Activated CD4-positive, alpha-beta memory T cell treated with anti-CD3 and anti-CD28 coated beads for 36 hours (primary cell): ENCODE data around the gene TYMS. TPM values are rescaled to one million over a fixed set of nuclear protein-coding genes. Genes with fewer than 3 reads are reported as not detected.

ENCODE experiments used
- CTCF ChIA-PET: fragments of 350-600 bp; sonication (Branson Sonifier 250); formaldehyde crosslinking; loops from one replicate; lab custom pipeline; 2021; ENCODE audit warnings: antibody characterized with exemption, inconsistent platforms; lab: Charles Lee
- POLR2A ChIA-PET: fragments of 350-600 bp; sonication (Branson Sonifier 250); formaldehyde crosslinking; loops from one replicate; lab custom pipeline; 2021; ENCODE audit warnings: antibody characterized with exemption; lab: Charles Lee
- DNase-seq: peaks from one replicate; pipeline ENCODE4 v3.0.0-alpha.2; 2020
- H3K27ac Mint-ChIP-seq: one replicate; pipeline ENCODE4 v1.8.0; 2021; ENCODE audit warnings: mixed read lengths
- H3K27me3 Mint-ChIP-seq: one replicate; pipeline ENCODE4 v1.8.0; 2021; ENCODE audit warnings: mixed read lengths
- H3K36me3 Mint-ChIP-seq: one replicate; pipeline ENCODE4 v1.8.0; 2021; ENCODE audit warnings: mixed read lengths
- H3K4me1 Mint-ChIP-seq: one replicate; pipeline ENCODE4 v1.8.0; 2021; ENCODE audit warnings: low read depth, mixed read lengths
- H3K4me3 Mint-ChIP-seq: one replicate; pipeline ENCODE4 v1.8.0; 2021; ENCODE audit warnings: mild to moderate bottlenecking, mixed read lengths
- H3K9me3 Mint-ChIP-seq: one replicate; pipeline ENCODE4 v1.8.0; 2021; ENCODE audit warnings: mixed read lengths
- intact Hi-C: fragments of 100-400 bp; cut with micrococcal nuclease; formaldehyde crosslinking; loops from one replicate; pipeline ENCODE4 v1.15.1; 2023
- total RNA-seq, 2 experiments: library from RNA; stranded (reverse); gene quantifications; one replicate each; pipeline ENCODE4 v1.2.3, GENCODE V29; 2021

Gene TYMS
- total RNA-seq, 2 experiments from 2014 or later = 281 to 287 TPM

- Mint-ChIP-seq H3K27me3 (no peaks in the 10 kb centered on the region), H3K4me1 (no peaks in the 10 kb centered on the region), H3K4me3 (no peak overlapping the region), H3K9me3 (peaks cover 16% of the 10 kb centered on the region), H3K27ac (no peak overlapping the region), H3K36me3 (peaks cover 64% of the 10 kb centered on the region)
- CTCF ChIA-PET = interaction anchor here (1.0 kb wide), 2 partner anchors 164 to 173 kb away, joined by 3 read pairs; no protein-coding TSS in a partner anchor
- POLR2A ChIA-PET = no interaction called here
- intact Hi-C loops = no loop called here
- DNase-seq = no peak
Measured at GRCh38 chr18:666177-666576, 8.7 kb downstream of the TYMS start.

GRCh38 chr18:666628-667027, 9.2 kb downstream of the TYMS start:
- no peaks in the 10 kb centered on the region for H3K27me3 Mint-ChIP-seq
- peaks cover 64% of the 10 kb centered on the region for H3K36me3 Mint-ChIP-seq
- H3K27ac Mint-ChIP-seq = no peak overlapping the region
- intact Hi-C loops = no loop called here
- no peak overlapping the region for H3K4me3 Mint-ChIP-seq
- ChIA-PET POLR2A (no interaction called here), CTCF (interaction anchor here (1.0 kb wide), 2 partner anchors 164 to 173 kb away, joined by 3 read pairs; no protein-coding TSS in a partner anchor)
- H3K9me3 Mint-ChIP-seq = peaks cover 12% of the 10 kb centered on the region
- no peak for DNase-seq
- H3K4me1 Mint-ChIP-seq = no peaks in the 10 kb centered on the region

- CTCF ChIA-PET = no interaction called here
- DNase-seq = no peak
- intact Hi-C loops = no loop called here
- no peaks in the 10 kb centered on the region for H3K4me1 Mint-ChIP-seq
- peaks cover 8% of the 10 kb centered on the region for H3K9me3 Mint-ChIP-seq
- H3K27me3 Mint-ChIP-seq = no peaks in the 10 kb centered on the region
- no peak overlapping the region for H3K4me3 Mint-ChIP-seq
- POLR2A ChIA-PET = interaction anchor here (1.1 kb wide), 1 partner anchor 17 kb away, joined by 6 read pairs; no protein-coding TSS in a partner anchor
- no peak overlapping the region for H3K27ac Mint-ChIP-seq
- peaks cover 65% of the 10 kb centered on the region for H3K36me3 Mint-ChIP-seq
Measured at GRCh38 chr18:668260-668659, 10.8 kb downstream of the TYMS start.

GRCh38 chr18:669077-669476, 11.6 kb downstream of the TYMS start:
- Mint-ChIP-seq H3K4me3 (no peak overlapping the region), H3K27ac (no peak overlapping the region), H3K36me3 (peaks cover 66% of the 10 kb centered on the region), H3K4me1 (no peaks in the 10 kb centered on the region), H3K27me3 (no peaks in the 10 kb centered on the region), H3K9me3 (peaks cover 8% of the 10 kb centered on the region)
- no peak for DNase-seq
- ChIA-PET POLR2A (no interaction called here), CTCF (no interaction called here)
- intact Hi-C loops = no loop called here

GRCh38 chr18:670522-670921, 13.1 kb downstream of the TYMS start:
- CTCF ChIA-PET = interaction anchor here (0.7 to 1.1 kb wide), 3 partner anchors 15 to 160 kb away, joined by 3 read pairs; no protein-coding TSS in a partner anchor

GRCh38 chr18:671405-671804, 14.0 kb downstream of the TYMS start:
- H3K9me3 Mint-ChIP-seq = peaks cover 3% of the 10 kb centered on the region
- peak overlapping the region; percentile 49 for H3K27ac Mint-ChIP-seq
- DNase-seq = no peak
- CTCF ChIA-PET = interaction anchor here (0.9 kb wide), 1 partner anchor 159 kb away, joined by 3 read pairs; no protein-coding TSS in a partner anchor
- peaks cover 73% of the 10 kb centered on the region for H3K36me3 Mint-ChIP-seq
- H3K4me1 Mint-ChIP-seq = no peaks in the 10 kb centered on the region
- H3K4me3 Mint-ChIP-seq = no peak overlapping the region
- POLR2A ChIA-PET = interaction anchor here (0.9 kb wide), 1 partner anchor 8 kb away, joined by 3 read pairs; no protein-coding TSS in a partner anchor
- intact Hi-C loops = no loop called here
- no peaks in the 10 kb centered on the region for H3K27me3 Mint-ChIP-seq

More at GRCh38 chr18:670522-670921, 13.1 kb downstream of the TYMS start:
- Mint-ChIP-seq H3K27me3 (no peaks in the 10 kb centered on the region), H3K27ac (no peak overlapping the region), H3K9me3 (peaks cover 8% of the 10 kb centered on the region), H3K36me3 (peaks cover 73% of the 10 kb centered on the region), H3K4me3 (no peak overlapping the region), H3K4me1 (no peaks in the 10 kb centered on the region)
- POLR2A ChIA-PET = interaction anchor here (0.9 to 1.1 kb wide), 2 partner anchors 9 to 61 kb away, joined by 3 read pairs; no protein-coding TSS in a partner anchor
- DNase-seq = no peak
- intact Hi-C loops = no loop called here

GRCh38 chr18:673317-673716, 15.9 kb downstream of the TYMS start:
- Mint-ChIP-seq H3K9me3 (no peaks in the 10 kb centered on the region), H3K27me3 (no peaks in the 10 kb centered on the region), H3K27ac (no peak overlapping the region), H3K36me3 (peaks cover 73% of the 10 kb centered on the region), H3K4me1 (no peaks in the 10 kb centered on the region), H3K4me3 (no peak overlapping the region)
- DNase-seq = no peak
- ChIA-PET CTCF (interaction anchor here (1.2 kb wide), 1 partner anchor 157 kb away, joined by 3 read pairs; no protein-coding TSS in a partner anchor), POLR2A (interaction anchor here (1.3 kb wide), 2 partner anchors 14 to 16 kb away, joined by 3 to 4 read pairs; partner anchors contain the start of gene TYMS)
- intact Hi-C loops = no loop called here

GRCh38 chr18:673769-674168, 16.3 kb downstream of the TYMS start:
- ChIA-PET CTCF (interaction anchor here (1.2 kb wide), 1 partner anchor 157 kb away, joined by 3 read pairs; no protein-coding TSS in a partner anchor), POLR2A (interaction anchor here (1.3 kb wide), 1 partner anchor 15 kb away, joined by 3 read pairs; no protein-coding TSS in a partner anchor)
- Mint-ChIP-seq H3K36me3 (peaks cover 68% of the 10 kb centered on the region), H3K27ac (no peak overlapping the region), H3K27me3 (no peaks in the 10 kb centered on the region), H3K4me3 (no peak overlapping the region), H3K9me3 (no peaks in the 10 kb centered on the region), H3K4me1 (no peaks in the 10 kb centered on the region)
- intact Hi-C loops = no loop called here
- DNase-seq = no peak

- DNase-seq = no peak
- Mint-ChIP-seq H3K4me1 (no peaks in the 10 kb centered on the region), H3K27me3 (no peaks in the 10 kb centered on the region), H3K27ac (no peak overlapping the region), H3K4me3 (no peak overlapping the region), H3K36me3 (peaks cover 61% of the 10 kb centered on the region), H3K9me3 (no peaks in the 10 kb centered on the region)
- intact Hi-C loops = no loop called here
- ChIA-PET CTCF (interaction anchor here (1.2 kb wide), 1 partner anchor 164 kb away, joined by 4 read pairs; no protein-coding TSS in a partner anchor), POLR2A (interaction anchor here (1.0 to 1.3 kb wide), 2 partner anchors 16 to 33 kb away, joined by 3 read pairs; no protein-coding TSS in a partner anchor)
Measured at GRCh38 chr18:675307-675706, 17.9 kb downstream of the TYMS start.

GRCh38 chr18:676069-676468, 18.6 kb downstream of the TYMS start:
- Mint-ChIP-seq H3K4me1 (no peaks in the 10 kb centered on the region), H3K27ac (peak overlapping the region; percentile 19), H3K9me3 (no peaks in the 10 kb centered on the region), H3K36me3 (peaks cover 56% of the 10 kb centered on the region), H3K4me3 (no peak overlapping the region), H3K27me3 (no peaks in the 10 kb centered on the region)
- CTCF ChIA-PET = no interaction called here
- POLR2A ChIA-PET = no interaction called here
- intact Hi-C loops = no loop called here
- DNase-seq = no peak

GRCh38 chr18:676736-677135, 19.3 kb downstream of the TYMS start:
- H3K4me1 Mint-ChIP-seq = peaks cover 4% of the 10 kb centered on the region
- POLR2A ChIA-PET = interaction anchor here (1.4 kb wide), 1 partner anchor 19 kb away, joined by 3 read pairs; the partner anchor contains the start of gene TYMS
- H3K9me3 Mint-ChIP-seq = no peaks in the 10 kb centered on the region
- no peaks in the 10 kb centered on the region for H3K27me3 Mint-ChIP-seq
- H3K27ac Mint-ChIP-seq = no peak overlapping the region
- CTCF ChIA-PET = interaction anchor here (0.6 kb wide), 1 partner anchor 42 kb away, joined by 3 read pairs; no protein-coding TSS in a partner anchor
- DNase-seq = no peak
- H3K36me3 Mint-ChIP-seq = peaks cover 55% of the 10 kb centered on the region
- intact Hi-C loops = no loop called here
- H3K4me3 Mint-ChIP-seq = no peak overlapping the region

- ChIA-PET CTCF (interaction anchor here (0.6 kb wide), 1 partner anchor 42 kb away, joined by 3 read pairs; no protein-coding TSS in a partner anchor), POLR2A (interaction anchor here (1.4 kb wide), 1 partner anchor 19 kb away, joined by 3 read pairs; the partner anchor contains the start of gene TYMS)
- Mint-ChIP-seq H3K27ac (no peak overlapping the region), H3K4me3 (no peak overlapping the region), H3K4me1 (peaks cover 8% of the 10 kb centered on the region), H3K36me3 (peaks cover 56% of the 10 kb centered on the region), H3K27me3 (no peaks in the 10 kb centered on the region), H3K9me3 (no peaks in the 10 kb centered on the region)
- no peak for DNase-seq
- intact Hi-C loops = no loop called here
Measured at GRCh38 chr18:677145-677544, 19.7 kb downstream of the TYMS start.
